ENCODE results near the gene PBX4. TPM values are rescaled to one million over a fixed set of nuclear protein-coding genes. Genes with fewer than 3 reads are reported as not detected.

The PBX4 gene
- total RNA-seq, 2 experiments from 2014 or later = 13.8 to 15.6 TPM

GRCh38 chr19:19571071-19571786 is 47.3 kb downstream of the PBX4 start:
- ChIA-PET CTCF (interaction anchor here (1.2 to 2.4 kb wide), 3 partner anchors 17 to 73 kb away, joined by 3 to 9 read pairs (median 6); partner anchors contain the start of gene GMIP), POLR2A (no interaction called here)
- Mint-ChIP-seq H3K9me3 (no peaks in the 10 kb centered on the region), H3K27me3 (no peaks in the 10 kb centered on the region), H3K4me1 (ENCODE audit: low read depth) (peaks cover 4% of the 10 kb centered on the region), H3K4me3 (no peak overlapping the region), H3K36me3 (ENCODE audit: low read depth) (peaks cover 15% of the 10 kb centered on the region), H3K27ac (no peak overlapping the region)
- DNase-seq = no peak
- intact Hi-C loops (cut with micrococcal nuclease) = no loop called here
- ATAC-seq = no peak
- TF ChIP-seq, protein P1, sequence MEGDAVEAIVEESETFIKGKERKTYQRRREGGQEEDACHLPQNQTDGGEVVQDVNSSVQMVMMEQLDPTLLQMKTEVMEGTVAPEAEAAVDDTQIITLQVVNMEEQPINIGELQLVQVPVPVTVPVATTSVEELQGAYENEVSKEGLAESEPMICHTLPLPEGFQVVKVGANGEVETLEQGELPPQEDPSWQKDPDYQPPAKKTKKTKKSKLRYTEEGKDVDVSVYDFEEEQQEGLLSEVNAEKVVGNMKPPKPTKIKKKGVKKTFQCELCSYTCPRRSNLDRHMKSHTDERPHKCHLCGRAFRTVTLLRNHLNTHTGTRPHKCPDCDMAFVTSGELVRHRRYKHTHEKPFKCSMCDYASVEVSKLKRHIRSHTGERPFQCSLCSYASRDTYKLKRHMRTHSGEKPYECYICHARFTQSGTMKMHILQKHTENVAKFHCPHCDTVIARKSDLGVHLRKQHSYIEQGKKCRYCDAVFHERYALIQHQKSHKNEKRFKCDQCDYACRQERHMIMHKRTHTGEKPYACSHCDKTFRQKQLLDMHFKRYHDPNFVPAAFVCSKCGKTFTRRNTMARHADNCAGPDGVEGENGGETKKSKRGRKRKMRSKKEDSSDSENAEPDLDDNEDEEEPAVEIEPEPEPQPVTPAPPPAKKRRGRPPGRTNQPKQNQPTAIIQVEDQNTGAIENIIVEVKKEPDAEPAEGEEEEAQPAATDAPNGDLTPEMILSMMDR (IDR thresholded peaks at IDR 0.05) = no peak

GRCh38 chr19:19570571-19570970 is 47.9 kb downstream of the PBX4 start:
- TF ChIP-seq, protein P1 (IDR thresholded peaks at IDR 0.05) = no peak
- intact Hi-C loops (cut with micrococcal nuclease) = no loop called here
- peaks cover 15% of the 10 kb centered on the region for H3K36me3 Mint-ChIP-seq (ENCODE audit: low read depth)
- ChIA-PET POLR2A (interaction anchor here (0.6 kb wide), 1 partner anchor 73 kb away, joined by 3 read pairs; no protein-coding TSS in a partner anchor), CTCF (interaction anchor here (1.2 to 1.3 kb wide), 2 partner anchors 16 to 73 kb away, joined by 3 to 6 read pairs; partner anchors contain the start of gene GMIP)
- ATAC-seq (no peak), DNase-seq (no peak)
- H3K27me3 Mint-ChIP-seq = no peaks in the 10 kb centered on the region
- no peak overlapping the region for H3K27ac Mint-ChIP-seq
- no peaks in the 10 kb centered on the region for H3K9me3 Mint-ChIP-seq
- peaks cover 4% of the 10 kb centered on the region for H3K4me1 Mint-ChIP-seq (ENCODE audit: low read depth)
- no peak overlapping the region for H3K4me3 Mint-ChIP-seq

DNA sequence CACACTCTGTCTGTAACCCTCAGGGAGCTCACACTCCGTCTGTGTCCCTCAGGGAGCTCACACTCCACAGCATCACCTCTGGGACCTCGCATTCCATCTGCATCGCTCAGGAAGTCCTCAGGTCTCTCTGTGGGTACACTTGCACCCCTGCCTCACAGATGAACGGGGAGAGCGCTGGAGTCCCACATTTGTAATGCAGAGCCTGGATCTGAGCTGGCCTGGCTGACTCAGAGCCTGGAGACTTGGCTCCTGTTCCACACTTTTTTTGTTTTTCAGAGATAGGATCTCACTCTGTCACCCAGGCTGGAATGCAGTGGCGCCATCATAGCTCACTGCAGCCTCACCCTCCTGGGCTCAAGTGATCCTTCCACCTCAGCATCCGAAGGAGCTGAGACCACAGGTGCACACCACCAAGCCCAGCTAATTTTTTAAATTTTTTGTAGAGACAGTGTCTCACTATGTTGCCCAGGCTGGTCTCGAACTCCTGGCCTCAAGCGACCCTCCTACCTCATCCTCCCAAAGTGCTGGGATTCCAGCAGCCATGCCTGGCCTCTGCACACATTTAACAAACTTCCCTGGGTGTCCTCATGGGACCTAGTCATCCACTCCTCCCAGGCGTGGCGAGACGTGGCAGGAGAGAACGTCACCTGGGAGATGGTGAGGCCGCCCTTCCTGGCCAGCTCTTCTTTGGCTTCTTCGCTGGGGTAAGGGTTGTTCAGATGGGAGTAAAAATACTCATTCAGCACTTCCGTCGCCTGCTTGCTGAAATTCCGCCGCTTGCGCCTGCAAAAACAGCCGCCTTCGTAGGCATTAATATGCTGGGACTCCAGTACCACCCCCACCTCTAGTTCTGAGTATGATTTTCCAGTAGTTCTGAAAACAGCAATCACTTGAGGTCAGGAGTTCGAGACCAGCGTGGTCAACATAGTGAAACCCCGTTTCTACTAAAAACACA is 49.4 kb downstream of the PBX4 start:
- Mint-ChIP-seq H3K9me3 (no peaks in the 10 kb centered on the region), H3K27ac (no peak overlapping the region), H3K36me3 (ENCODE audit: low read depth) (peaks cover 25% of the 10 kb centered on the region), H3K4me3 (no peak overlapping the region), H3K4me1 (ENCODE audit: low read depth) (peaks cover 4% of the 10 kb centered on the region), H3K27me3 (no peaks in the 10 kb centered on the region)
- ChIA-PET CTCF (interaction anchor here (0.8 to 1.8 kb wide), 5 partner anchors 13 to 75 kb away, joined by 3 to 7 read pairs (median 3); no protein-coding TSS in a partner anchor), POLR2A (interaction anchor here (1.1 to 1.4 kb wide), 3 partner anchors 11 to 21 kb away, joined by 3 read pairs; no protein-coding TSS in a partner anchor)
- peak; percentile 15 for DNase-seq
- TF ChIP-seq, protein P1 (IDR thresholded peaks at IDR 0.05) = no peak
- intact Hi-C loops (cut with micrococcal nuclease) = no loop called here
- ATAC-seq = no peak

- peaks cover 25% of the 10 kb centered on the region for H3K36me3 Mint-ChIP-seq (ENCODE audit: low read depth)
- DNase-seq = no peak
- TF ChIP-seq, protein P1 (IDR thresholded peaks at IDR 0.05) = no peak
- no peak overlapping the region for H3K4me3 Mint-ChIP-seq
- H3K27me3 Mint-ChIP-seq = no peaks in the 10 kb centered on the region
- H3K27ac Mint-ChIP-seq = peak overlapping the region; percentile 2
- peaks cover 4% of the 10 kb centered on the region for H3K4me1 Mint-ChIP-seq (ENCODE audit: low read depth)
- CTCF ChIA-PET = interaction anchor here (0.7 to 1.8 kb wide), 4 partner anchors 9 to 95 kb away, joined by 3 to 7 read pairs (median 3); no protein-coding TSS in a partner anchor
- intact Hi-C loops (cut with micrococcal nuclease) = no loop called here
- POLR2A ChIA-PET = interaction anchor here (1.1 kb wide), 1 partner anchor 18 kb away, joined by 3 read pairs; no protein-coding TSS in a partner anchor
- H3K9me3 Mint-ChIP-seq = no peaks in the 10 kb centered on the region
- ATAC-seq = no peak
These were observed 51.1 kb downstream of the PBX4 start for GRCh38 chr19:19567391-19567790.
